ENCODE measurements around the gene ALCAM. TPM values are rescaled to one million over a fixed set of nuclear protein-coding genes. Genes with fewer than 3 reads are reported as not detected.

Gene ALCAM
- polyA plus RNA-seq, 1 of the 3 experiments (the other 2 are of a cell fraction): 58.3 TPM

GRCh38 chr3:105618556-105618955 lies 251.8 kb downstream of the ALCAM start (continued):
- TF ChIP-seq EP300 (IDR thresholded peaks at IDR 0.05; ENCODE audit: borderline replicate concordance in 1 of 2, low read depth in 1 of 2, low read length in 1 of 2): no peak
- no peak for TF ChIP-seq ELF1 (IDR thresholded peaks at IDR 0.05)
- no peak for TF ChIP-seq REST (IDR thresholded peaks at IDR 0.05; ENCODE audit: low read depth, low read length)
- no peak for TF ChIP-seq FOXM1 (IDR thresholded peaks at IDR 0.05; ENCODE audit: low read depth)

GRCh38 chr3:105619651-105620050 lies 252.9 kb downstream of the ALCAM start:
- Histone ChIP-seq H3K9me2 (no peaks in the 10 kb centered on the region), H3K79me2 (ENCODE audit: insufficient read depth) (no peaks in the 10 kb centered on the region), H3K9ac (no peak overlapping the region), H3F3A (replicated peaks; ENCODE audit: insufficient read depth) (no peaks in the 10 kb centered on the region), H3K36me3 (replicated peaks in 1 of 2; ENCODE audit: control insufficient read depth in 1 of 2, insufficient read depth in 2 of 2, low read length in 1 of 2) (no peaks in the 10 kb centered on the region), H3K4me3 (ENCODE audit: low read depth in 2 of 2, low read length in 1 of 2) (no peak overlapping the region), H3K27me3 (ENCODE audit: insufficient read depth) (no peaks in the 10 kb centered on the region), H4K20me1 (ENCODE audit: insufficient read depth) (no peaks in the 10 kb centered on the region), H3K4me1 (ENCODE audit: control insufficient read depth in 1 of 2, insufficient read depth in 2 of 2, low read depth in 1 of 2, low read length in 1 of 2) (no peaks in the 10 kb centered on the region), H3K4me2 (no peak overlapping the region), H3K9me3 (no peaks in the 10 kb centered on the region), H3K27ac (ENCODE audit: low read depth in 2 of 2, low read length in 1 of 2) (no peak overlapping the region), H2AFZ (ENCODE audit: low read depth) (no peak overlapping the region)
- 91% methylated on average over 2 of the region's 2 CpGs for WGBS (ENCODE audit: low lambda C conversion rate)
- ChIA-PET CTCF (no interaction called here), POLR2A (no interaction called here)
- DNase-seq: no peak
- no peak for TF ChIP-seq NRF1 (IDR thresholded peaks at IDR 0.05; ENCODE audit: low read depth, low read length)

- no peak for TF ChIP-seq MAX (IDR thresholded peaks at IDR 0.05; ENCODE audit: low read depth)
- no peak for TF ChIP-seq FOXM1 (IDR thresholded peaks at IDR 0.05; ENCODE audit: low read depth)
- TF ChIP-seq TAF1 (IDR thresholded peaks at IDR 0.05; ENCODE audit: borderline replicate concordance, low read depth, low read length): no peak
- no peak for TF ChIP-seq USF1 (IDR thresholded peaks at IDR 0.05; ENCODE audit: borderline replicate concordance, low read depth)
- TF ChIP-seq ELF1 (IDR thresholded peaks at IDR 0.05): no peak
- TF ChIP-seq POLR2AphosphoS5 (IDR thresholded peaks at IDR 0.05; ENCODE audit: low read depth, low read length): no peak
- TF ChIP-seq EP300 (IDR thresholded peaks at IDR 0.05; ENCODE audit: borderline replicate concordance in 1 of 2, low read depth in 1 of 2, low read length in 1 of 2): no peak
- no peak for TF ChIP-seq RCOR1 (IDR thresholded peaks at IDR 0.05; ENCODE audit: low read length)
- TF ChIP-seq GABPA (IDR thresholded peaks at IDR 0.05; ENCODE audit: low read depth): no peak
- no peak for TF ChIP-seq REST (IDR thresholded peaks at IDR 0.05; ENCODE audit: low read depth, low read length)
- no peak for TF ChIP-seq YY1 (IDR thresholded peaks at IDR 0.05; ENCODE audit: low read depth)
- no peak for TF ChIP-seq RXRA (IDR thresholded peaks at IDR 0.05; ENCODE audit: borderline replicate concordance, low read depth)
- no peak for TF ChIP-seq EZH2phosphoT487 (IDR thresholded peaks at IDR 0.05; ENCODE audit: borderline replicate concordance, low read depth)
- no peak overlapping the region for H3K27ac ChIP-seq (ENCODE audit: low read depth in 2 of 2, low read length in 1 of 2)
- no peak for DNase-seq
- H3K9ac ChIP-seq: no peak overlapping the region
- H3K4me3 ChIP-seq (ENCODE audit: low read depth in 2 of 2, low read length in 1 of 2): no peak overlapping the region
- no peaks in the 10 kb centered on the region for H3K9me3 ChIP-seq
- no peaks in the 10 kb centered on the region for H4K20me1 ChIP-seq (ENCODE audit: insufficient read depth)
- no peaks in the 10 kb centered on the region for H3K79me2 ChIP-seq (ENCODE audit: insufficient read depth)
- H2AFZ ChIP-seq (ENCODE audit: low read depth): no peak overlapping the region
- no peak overlapping the region for H3K4me2 ChIP-seq
- WGBS (ENCODE audit: low lambda C conversion rate): 81% methylated on average over 2 of the region's 2 CpGs
- H3K27me3 ChIP-seq (ENCODE audit: insufficient read depth): no peaks in the 10 kb centered on the region
- CTCF ChIA-PET: no interaction called here
- H3K9me2 ChIP-seq: no peaks in the 10 kb centered on the region
- no peaks in the 10 kb centered on the region for H3K36me3 ChIP-seq (replicated peaks in 1 of 2; ENCODE audit: control insufficient read depth in 1 of 2, insufficient read depth in 2 of 2, low read length in 1 of 2)
- no peaks in the 10 kb centered on the region for H3F3A ChIP-seq (replicated peaks; ENCODE audit: insufficient read depth)
- POLR2A ChIA-PET: no interaction called here
- H3K4me1 ChIP-seq (ENCODE audit: control insufficient read depth in 1 of 2, insufficient read depth in 2 of 2, low read depth in 1 of 2, low read length in 1 of 2): no peaks in the 10 kb centered on the region
Measured at GRCh38 chr3:105620236-105620635, 253.5 kb downstream of the ALCAM start.

All from SK-N-SH (cell line).